ENCODE data around the gene RAB7A.
"Not testable (repeated sequence)": the region's sequence is repeated elsewhere in the genome, so short reads cannot be mapped to it uniquely, and the experiment has no call there.

RAB7A gene

DNA sequence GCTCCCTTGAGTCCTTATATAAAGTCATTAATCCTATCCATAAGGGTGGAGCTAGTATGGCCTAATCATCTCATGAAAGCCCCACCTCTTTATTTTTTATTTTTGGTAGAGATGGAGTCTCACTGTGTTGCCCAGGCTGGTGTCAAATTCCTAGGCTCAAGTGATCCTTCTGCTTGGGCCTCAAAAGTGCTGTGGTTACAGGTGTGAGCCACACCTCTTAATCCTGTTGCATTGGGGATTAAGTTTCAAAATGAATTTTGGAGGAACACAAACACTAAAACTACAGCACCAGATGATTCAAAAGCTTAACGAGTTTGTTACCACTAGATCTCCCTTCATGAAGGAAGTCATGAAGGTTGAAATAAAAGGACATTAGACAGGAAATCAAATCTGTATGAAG, 27.7 kb downstream of the RAB7A start:
- DNase-seq (ENCODE audit: low read depth) = no peak

DNA sequence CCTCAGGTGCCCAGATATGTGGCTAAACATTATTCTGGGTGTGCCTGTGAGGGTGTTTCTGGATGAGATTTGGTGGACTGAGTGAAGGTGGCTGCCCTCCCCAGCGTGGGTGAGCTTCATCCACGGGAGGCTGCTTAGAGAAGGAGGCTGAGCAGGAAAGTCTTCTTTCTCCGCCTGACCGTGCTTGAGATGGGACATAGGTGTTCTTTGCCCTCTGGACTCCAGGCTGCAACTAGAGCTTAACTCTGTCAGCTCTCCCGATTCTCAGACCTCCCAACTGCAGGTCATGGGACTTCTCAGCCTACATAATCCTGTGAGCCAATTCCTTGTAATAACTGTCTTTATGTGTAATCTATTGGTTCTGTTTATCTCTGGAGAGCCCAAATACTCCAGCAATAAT, 34.1 kb downstream of the RAB7A start:
- no peak for DNase-seq (ENCODE audit: low read depth)

GRCh38 chr3:128760881-128761280, 34.9 kb downstream of the RAB7A start:
- DNase-seq (ENCODE audit: low read depth) = no peak

- no peak for DNase-seq (ENCODE audit: low read depth)
Observed at GRCh38 chr3:128761392-128761791, 35.4 kb downstream of the RAB7A start.

- DNase-seq (ENCODE audit: low read depth) = no peak
Observed at GRCh38 chr3:128763967-128764366, 38.0 kb downstream of the RAB7A start.

GRCh38 chr3:128764863-128765262, 38.9 kb downstream of the RAB7A start:
- DNase-seq (ENCODE audit: low read depth) = no peak

- no peak for DNase-seq (ENCODE audit: low read depth)
Observed at GRCh38 chr3:128767094-128767750, 41.2 kb downstream of the RAB7A start.

DNA sequence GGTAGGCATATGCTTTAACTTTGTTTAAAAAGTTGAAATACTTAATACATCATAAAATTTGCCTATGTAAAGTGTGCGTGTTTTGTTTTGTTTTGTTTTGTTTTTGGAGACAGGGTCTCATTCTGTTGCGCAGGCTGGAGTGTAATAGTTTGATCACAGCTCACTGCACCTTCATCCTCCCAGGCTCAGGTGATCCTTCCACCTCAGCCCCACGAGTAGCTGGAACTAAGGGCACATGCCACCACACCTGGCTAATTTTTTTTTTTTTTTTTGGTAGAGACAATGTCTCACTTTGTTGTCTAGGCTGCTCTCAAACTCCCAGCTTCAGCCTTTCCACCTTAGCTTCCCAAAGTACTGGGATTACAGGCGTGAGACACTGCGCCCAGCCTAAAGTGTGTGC, 42.5 kb downstream of the RAB7A start:
- no peak for DNase-seq (ENCODE audit: low read depth)

DNA sequence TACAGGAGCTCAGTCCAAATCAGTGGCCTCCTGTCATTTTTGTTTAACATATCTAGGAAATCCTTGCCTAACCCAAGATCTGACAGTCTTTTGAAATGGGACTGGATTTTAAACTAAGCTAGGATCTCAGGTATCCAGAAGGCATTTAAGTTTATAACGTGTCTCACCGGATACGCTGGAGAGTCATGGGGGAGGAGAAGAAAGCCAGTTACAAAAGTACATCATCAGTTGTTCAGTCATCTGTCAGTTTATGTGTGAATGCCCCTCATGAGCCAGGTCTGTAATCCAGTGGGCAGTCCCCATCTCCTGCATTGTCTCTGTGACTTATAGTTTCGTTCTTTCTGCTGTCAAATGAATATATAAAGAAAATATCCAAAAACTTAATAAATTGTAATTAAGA, 44.4 kb downstream of the RAB7A start:
- DNase-seq (ENCODE audit: low read depth) = no peak

DNA sequence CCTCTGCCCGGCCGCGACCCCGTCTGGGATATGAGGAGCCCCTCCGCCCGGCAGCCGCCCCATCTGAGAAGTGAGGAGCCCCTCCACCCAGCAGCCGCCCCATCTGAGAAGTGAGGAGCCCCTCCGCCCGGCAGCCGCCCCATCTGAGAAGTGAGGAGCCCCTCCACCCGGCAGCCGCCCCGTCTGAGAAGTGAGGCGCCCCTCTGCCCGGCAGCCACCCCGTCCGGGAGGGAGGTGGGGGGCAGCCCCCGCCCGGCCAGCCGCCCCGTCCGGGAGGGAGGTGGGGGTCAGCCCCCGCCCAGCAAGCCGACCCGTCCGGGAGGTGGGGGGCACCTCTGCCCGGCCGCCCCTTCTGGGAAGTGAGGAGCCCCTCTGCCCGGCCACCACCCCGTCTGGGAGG, 47.2 kb downstream of the RAB7A start:
- DNase-seq (ENCODE audit: low read depth) = not testable (repeated sequence)

- DNase-seq (ENCODE audit: low read depth) = not testable (repeated sequence)
Observed at GRCh38 chr3:128773592-128773991, 47.6 kb downstream of the RAB7A start.

GRCh38 chr3:128775241-128775640, 49.3 kb downstream of the RAB7A start:
- no peak for DNase-seq (ENCODE audit: low read depth)

DNA sequence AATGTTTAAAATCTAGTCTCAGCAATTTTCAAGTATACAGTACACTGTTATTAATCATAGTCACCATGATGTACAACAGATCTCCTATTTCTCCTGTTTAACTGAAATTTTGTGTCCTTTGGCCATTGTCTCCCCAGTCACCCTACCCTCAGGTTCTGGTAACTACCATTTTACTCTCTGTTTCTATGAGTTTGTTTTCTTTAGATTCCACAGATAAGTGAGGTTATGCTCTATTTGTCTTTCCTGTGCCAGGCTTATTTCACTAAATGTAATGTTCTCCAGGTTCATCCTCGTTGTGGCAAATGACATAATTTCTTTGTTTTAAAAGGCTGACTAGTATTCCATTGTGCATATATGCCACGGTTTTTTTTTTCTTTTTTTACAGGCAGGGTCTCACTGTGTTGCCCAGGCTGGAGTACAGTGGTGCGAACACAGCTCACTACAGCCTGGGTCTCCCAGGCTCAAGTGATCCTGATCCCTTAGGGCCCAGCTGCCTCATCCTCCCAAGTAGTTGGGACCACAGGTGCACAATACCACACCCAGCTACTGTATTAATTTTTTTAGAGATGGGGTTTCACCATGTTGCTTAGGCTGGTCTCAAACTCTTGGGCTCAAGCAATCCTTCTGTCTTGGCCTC, 50.0 kb downstream of the RAB7A start:
- no peak for DNase-seq (ENCODE audit: low read depth)

GRCh38 chr3:128780101-128780837, 54.3 kb downstream of the RAB7A start:
- DNase-seq (ENCODE audit: low read depth) = no peak

DNA sequence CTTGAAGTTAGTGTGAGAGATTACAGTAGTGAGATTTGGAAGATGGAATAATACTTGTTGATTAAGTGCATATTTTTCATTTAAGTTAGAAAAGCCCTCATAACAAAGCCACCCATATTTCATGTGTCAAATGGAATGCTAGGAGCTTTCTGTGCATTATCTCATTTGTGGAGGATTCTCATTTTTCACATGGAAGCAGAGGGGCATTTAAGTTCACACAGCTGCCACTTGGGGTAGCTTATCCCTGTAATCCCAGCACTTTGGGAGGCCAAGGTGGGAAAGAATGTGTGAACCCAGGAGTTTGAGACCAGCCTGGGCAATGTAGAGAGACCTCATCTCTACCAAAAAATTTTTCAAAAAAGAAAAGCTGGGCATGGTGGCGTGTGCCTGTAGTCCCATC, 55.2 kb downstream of the RAB7A start:
- no peak for DNase-seq (ENCODE audit: low read depth)

- DNase-seq (ENCODE audit: low read depth) = no peak
Observed at GRCh38 chr3:128782282-128783146, 56.5 kb downstream of the RAB7A start.

GRCh38 chr3:128783774-128784173, 57.8 kb downstream of the RAB7A start:
- DNase-seq (ENCODE audit: low read depth) = no peak

GRCh38 chr3:128784232-128784631, 58.2 kb downstream of the RAB7A start:
- no peak for DNase-seq (ENCODE audit: low read depth)

DNA sequence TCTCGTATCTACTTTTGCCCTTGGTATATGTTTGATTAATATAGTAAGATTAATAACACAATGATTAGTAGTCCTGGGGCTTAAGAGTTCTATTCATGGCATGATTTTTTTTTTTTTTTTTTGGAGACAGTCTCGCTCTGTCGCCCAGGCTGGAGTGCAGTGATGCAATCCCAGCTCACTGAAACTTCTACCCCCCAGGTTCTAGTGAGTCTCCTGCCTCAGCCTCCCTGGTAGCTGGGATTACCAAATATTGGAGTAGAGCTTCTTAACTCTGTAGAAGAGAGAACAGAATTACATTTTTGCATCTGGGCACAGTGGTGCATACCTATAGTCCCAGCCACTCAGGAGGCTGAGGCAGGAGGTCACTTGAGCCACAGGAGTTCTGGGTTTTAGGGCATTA, 58.9 kb downstream of the RAB7A start:
- no peak for DNase-seq (ENCODE audit: low read depth)

DNA sequence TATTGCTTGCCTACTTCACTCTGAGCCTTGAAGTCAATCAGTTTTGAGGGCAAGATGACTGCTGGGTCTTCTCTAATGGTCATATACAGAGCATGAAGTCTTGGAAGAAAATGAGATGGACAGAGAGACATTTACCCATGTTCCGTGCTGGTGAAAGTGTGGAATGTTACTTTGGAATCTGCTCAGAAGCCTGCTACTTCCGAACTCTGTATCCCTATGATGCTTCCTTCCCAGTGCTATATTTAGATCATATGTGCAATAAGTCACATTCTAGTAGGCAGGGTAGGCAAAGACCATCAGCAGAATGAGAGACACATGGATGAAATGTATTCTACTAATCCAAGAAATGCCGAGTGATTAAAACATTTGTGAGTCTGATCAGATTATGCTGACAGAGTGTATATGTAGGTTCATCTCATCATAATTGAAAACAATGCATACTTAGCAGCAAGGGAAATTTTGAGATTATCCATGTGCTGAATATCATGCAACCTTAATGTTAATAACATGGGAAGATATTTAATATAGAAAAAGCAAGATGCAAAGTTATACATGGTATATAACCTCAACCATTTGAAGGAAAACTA, 60.5 kb downstream of the RAB7A start:
- DNase-seq (ENCODE audit: low read depth) = no peak

DNA sequence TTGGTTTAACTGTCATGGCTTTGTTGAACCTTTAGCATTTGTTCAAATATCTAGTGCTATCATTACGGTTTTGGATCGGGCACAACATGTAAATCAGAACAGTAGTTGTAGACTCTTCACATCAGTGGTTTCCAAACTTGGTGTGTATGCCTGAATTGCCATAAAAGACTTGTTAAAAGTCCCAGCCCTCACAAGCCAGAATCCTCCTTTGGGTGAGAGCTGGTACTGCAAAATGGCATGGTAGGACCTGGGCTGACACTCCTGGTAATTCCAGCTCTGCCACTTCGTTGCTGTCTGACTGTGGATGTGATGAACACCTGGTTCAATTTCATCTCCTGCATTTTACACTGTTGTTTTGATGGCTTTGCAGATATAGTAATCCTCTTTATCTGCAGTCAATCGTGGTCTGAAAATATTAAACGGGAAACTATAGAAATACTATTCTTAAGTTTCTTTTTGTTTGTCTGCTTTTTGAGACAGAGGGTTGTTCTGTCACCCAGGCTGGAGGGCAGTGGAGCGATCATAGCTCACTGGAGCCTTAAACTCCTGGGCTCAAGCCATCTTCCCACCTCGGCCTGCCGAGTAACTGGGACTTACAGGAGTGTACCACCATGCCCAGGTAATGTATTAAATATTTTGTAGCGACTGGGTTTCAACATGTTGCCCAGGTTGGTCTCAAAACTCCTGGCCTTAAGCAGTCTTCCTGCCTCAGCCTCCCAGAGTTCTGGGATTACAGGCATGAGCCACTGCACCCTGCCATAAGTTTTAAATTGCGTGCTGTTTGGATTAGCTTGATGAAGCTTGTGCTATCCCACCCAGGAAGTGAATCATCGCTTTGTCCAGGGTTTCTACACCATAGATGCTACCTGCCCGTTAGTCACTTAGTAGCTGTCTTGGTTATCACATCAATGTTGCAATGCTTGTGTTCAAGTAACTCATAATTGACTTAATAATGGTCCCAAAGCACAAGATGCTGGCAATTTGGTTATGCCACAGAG, 61.6 kb downstream of the RAB7A start:
- no peak for DNase-seq (ENCODE audit: low read depth)

All from stimulated activated CD8-positive, alpha-beta memory T cell treated with anti-CD3 and anti-CD28 coated beads, Interleukin-12 subunit alpha, Interleukin-12 subunit beta, amount 100 ng/mL, for 4 hours (primary cell).